Amniotic epithelial cell (primary cell): Measurements from ENCODE around the gene PKD1L1.
A peak's percentile ranks its signal among the peaks of the same experiment; 100 is the strongest.
"Not testable (repeated sequence)": the region's sequence is repeated elsewhere in the genome, so short reads cannot be mapped to it uniquely, and the experiment has no call there.

Experiments
- DNase-seq: peaks from one replicate; pipeline ENCODE4 v3.0.0-alpha.2; 2010; ENCODE audit warnings: low read depth

PKD1L1 gene, protein sequence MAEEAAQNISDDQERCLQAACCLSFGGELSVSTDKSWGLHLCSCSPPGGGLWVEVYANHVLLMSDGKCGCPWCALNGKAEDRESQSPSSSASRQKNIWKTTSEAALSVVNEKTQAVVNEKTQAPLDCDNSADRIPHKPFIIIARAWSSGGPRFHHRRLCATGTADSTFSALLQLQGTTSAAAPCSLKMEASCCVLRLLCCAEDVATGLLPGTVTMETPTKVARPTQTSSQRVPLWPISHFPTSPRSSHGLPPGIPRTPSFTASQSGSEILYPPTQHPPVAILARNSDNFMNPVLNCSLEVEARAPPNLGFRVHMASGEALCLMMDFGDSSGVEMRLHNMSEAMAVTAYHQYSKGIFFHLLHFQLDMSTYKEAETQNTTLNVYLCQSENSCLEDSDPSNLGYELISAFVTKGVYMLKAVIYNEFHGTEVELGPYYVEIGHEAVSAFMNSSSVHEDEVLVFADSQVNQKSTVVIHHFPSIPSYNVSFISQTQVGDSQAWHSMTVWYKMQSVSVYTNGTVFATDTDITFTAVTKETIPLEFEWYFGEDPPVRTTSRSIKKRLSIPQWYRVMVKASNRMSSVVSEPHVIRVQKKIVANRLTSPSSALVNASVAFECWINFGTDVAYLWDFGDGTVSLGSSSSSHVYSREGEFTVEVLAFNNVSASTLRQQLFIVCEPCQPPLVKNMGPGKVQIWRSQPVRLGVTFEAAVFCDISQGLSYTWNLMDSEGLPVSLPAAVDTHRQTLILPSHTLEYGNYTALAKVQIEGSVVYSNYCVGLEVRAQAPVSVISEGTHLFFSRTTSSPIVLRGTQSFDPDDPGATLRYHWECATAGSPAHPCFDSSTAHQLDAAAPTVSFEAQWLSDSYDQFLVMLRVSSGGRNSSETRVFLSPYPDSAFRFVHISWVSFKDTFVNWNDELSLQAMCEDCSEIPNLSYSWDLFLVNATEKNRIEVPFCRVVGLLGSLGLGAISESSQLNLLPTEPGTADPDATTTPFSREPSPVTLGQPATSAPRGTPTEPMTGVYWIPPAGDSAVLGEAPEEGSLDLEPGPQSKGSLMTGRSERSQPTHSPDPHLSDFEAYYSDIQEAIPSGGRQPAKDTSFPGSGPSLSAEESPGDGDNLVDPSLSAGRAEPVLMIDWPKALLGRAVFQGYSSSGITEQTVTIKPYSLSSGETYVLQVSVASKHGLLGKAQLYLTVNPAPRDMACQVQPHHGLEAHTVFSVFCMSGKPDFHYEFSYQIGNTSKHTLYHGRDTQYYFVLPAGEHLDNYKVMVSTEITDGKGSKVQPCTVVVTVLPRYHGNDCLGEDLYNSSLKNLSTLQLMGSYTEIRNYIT (N-terminal part only)

GRCh38 chr7:47948141-47948790 lies at the start of gene PKD1L1:
TSS of gene PKD1L1 (minus strand) at chr7:47948466. CDS start at chr7:47948440, 26 bp downstream.
- no peak for DNase-seq

GRCh38 chr7:47992446-47992845 lies 44.2 kb upstream of the PKD1L1 start:
- no peak for DNase-seq

DNA sequence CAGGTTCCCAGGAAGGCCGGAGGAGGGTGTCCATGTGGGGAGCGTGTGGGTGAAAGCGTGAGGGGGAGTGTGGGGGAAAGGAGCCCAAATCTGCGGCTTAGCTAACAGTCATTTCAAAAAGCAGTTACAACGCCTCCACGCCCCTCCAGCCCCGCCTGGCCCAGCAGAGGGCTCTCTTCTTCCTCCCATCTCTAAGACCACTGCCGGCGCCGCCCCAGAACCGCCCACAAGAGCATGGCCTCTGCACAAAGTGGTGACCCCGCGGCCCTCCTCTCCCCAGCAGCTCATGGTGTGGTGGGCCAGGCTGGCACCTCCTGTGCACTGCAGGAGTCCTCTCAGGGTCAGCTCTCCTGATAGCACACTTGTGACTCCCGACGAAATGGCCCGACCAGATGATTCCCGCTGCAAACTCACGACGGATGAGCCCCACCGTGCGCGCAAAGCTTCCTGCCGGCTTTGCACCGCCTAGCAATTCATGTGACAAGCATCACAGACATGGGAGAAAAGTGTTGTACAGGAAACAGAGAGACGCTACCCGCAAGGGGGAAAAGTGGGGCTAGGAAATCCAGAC lies 43.6 kb upstream of the PKD1L1 start:
- peak; percentile 63 for DNase-seq

- no peak for DNase-seq
Observed at GRCh38 chr7:47991270-47991669, 43.0 kb upstream of the PKD1L1 start.

DNA sequence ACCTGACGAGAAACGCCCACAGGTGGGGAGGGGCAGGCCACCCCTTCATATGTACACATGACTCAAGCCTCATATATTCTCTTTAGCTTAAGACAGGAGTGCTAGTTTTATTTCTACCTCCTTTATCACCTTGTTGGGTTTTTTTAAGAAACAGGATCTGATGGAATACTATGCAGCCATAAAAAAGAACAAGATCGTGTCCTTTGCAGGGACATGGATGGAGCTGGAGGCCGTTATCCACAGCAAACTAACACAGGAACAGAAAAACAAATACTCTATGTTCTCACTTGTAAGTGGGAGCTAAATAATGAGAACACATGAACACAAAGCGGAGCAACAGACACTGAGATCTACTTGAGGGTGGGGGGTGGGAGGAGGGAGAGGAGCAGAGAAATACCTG lies 42.3 kb upstream of the PKD1L1 start:
- DNase-seq, result no peak

- DNase-seq, result peak; percentile 22
Observed at GRCh38 chr7:47989607-47990400, 41.5 kb upstream of the PKD1L1 start.

GRCh38 chr7:47988496-47989386 lies 40.5 kb upstream of the PKD1L1 start:
- peak; percentile 19 for DNase-seq

GRCh38 chr7:47982610-47983009 lies 34.3 kb upstream of the PKD1L1 start:
- DNase-seq, result no peak

DNA sequence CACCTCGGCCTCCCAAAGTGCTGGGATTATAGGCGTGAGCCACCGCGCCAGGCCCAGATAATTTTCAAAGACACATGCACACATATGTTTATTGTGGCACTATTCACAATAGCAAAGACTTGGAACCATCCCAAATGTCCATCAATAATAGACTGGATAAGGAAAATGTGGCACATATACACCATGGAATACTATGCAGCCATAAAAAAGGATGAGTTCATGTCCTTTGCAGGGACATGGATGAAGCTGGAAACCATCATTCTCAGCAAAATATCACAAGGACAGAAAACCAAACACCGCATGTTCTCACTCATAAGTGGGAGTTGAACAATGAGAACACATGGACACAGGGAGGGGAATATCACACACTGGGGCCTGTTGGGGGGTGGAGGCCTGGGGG lies 32.4 kb upstream of the PKD1L1 start:
- not testable (repeated sequence) for DNase-seq

- no peak for DNase-seq
Observed at GRCh38 chr7:47979832-47980181, 31.5 kb upstream of the PKD1L1 start.

DNA sequence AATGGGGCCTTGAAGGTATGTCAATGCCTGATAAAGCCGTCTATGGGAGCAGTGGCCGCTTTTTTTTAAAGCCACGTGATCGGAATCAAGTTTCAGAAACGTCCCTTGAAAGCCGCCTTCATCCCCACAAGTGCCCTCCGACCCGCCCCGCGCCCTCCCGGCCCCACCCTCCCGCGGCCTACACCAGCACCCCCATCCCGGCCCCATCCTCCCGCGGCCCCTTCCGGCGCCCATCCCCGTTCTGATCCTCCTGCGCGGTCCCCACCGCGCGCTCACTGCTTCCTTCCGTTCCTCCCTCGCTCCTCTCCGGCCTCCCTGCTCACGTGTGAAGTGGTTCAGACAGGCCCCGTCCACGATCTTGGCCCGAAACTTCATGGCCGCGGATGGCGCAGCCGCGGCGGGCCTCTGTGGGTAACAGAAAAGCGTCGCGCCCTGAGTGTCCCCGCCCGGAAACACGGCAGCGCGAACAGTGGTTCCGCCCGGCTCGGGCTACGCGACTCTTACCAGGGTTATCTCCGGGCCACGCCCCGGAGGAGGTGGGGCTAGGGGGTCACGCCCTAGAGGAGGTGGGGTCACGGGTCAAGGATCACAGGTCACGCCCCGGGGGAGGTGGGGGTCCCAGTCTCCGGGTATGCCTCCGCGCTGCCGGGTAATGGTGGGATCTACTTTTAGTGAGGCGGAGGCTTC lies 31.0 kb upstream of the PKD1L1 start, which contains the start of gene HUS1:
Gene HUS1, minus strand, starts transcription at position 471 of the 687 bp plus-strand sequence. Its CDS starts 96 bp downstream, at position 375.
- DNase-seq, result peak; percentile 84

- DNase-seq, result no peak
Observed at GRCh38 chr7:47978790-47979144, 30.5 kb upstream of the PKD1L1 start.

DNA sequence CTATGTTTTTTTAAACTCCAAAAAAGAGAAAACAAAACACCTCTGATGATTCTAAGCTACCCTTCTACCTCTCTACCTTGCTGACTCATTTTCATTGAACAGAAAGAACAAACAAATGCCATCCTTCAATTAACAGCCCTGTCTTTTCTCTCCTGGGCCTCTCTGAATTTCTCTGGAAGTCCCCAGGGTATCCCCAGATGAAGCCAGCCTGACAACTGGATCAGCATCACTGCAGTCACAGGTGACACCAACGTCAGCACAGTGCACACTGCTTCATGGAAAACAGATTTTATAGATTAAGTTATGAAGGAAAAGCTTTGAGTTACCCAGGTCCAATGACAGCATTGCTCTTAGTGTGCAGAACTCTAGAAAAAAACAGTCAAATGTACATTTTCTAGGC lies 25.5 kb upstream of the PKD1L1 start:
- no peak for DNase-seq

DNA sequence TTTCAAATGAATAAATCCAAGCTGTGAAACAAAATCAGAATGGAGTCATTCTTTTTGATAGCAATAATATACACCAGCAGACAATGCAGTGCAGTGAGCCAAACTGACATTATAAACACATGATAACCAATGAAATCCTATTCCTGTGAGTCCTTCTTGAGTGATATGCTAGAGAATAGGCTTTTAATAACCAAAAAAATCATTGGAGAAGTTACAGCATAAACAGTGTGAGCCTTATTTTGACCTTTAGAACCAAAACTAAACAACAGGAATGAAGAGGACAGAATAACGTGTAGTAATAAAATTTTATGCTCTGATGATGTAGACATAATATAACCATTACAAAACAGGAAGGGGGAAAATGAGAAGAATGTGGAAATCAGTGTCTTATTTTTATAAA lies 22.5 kb upstream of the PKD1L1 start:
- DNase-seq, result no peak

DNA sequence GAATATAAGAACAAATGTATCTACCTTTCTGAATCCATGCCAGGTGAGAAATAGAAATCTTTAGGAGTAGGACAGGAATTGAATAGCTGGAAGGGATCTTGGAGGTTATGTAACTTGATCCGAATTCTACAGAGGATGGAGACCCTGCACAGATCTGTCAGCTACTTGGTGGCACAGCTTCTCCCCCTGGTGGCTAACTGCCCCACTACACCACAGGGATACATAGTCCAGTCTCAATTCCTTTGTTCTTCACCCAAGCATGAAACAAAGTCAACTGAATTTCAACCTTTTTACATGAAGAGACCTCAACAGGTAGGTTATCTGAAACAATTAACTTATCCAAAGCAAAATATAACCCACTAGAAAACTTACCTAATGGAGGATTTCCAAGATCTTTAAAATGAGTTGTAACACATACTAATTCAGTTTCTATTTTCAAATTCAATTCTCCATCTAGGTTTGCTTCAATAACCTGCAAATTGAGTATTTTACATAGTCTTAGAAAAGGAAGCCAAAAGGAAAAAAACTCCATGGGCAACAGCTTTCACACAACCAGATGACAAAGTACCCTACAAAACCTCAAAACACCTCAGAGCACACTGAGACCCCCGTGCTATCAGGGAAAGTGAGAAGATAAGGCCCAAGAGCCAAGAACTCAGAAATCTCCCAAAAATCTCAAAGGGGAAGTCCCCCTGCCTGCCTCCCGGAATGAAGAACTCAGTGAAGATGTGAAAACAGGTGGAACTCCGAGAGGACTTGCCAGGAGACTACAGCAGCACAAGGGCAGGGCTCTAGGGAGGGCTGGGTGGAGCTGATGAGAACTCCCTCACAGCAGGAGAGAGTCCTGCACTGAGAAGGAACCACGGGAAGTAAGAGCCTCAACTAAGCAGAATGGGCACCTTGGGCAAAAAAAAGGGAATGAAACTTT lies 20.8 kb upstream of the PKD1L1 start:
- DNase-seq, result peak; percentile 54

GRCh38 chr7:47967708-47968107 lies 19.4 kb upstream of the PKD1L1 start:
- no peak for DNase-seq

DNA sequence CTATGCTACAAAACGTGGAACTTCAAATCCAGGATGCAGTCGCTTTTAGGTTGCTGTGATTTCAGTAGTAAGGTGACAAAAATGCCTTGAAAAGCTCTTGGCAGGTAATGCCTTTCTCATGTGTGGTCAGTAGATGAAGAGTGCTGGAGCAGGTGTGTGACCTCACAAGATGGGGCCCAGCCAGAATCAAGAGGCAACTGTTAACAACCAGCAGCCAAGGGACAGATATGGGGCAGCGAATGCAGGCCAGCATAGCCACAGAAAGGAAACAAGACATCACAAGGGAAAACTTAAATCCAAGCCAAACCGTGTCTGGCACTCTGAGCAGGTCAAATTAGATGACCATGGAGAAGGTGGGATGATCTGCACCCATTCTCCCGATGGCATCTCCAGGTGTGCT lies 18.9 kb upstream of the PKD1L1 start:
- DNase-seq, result no peak

DNA sequence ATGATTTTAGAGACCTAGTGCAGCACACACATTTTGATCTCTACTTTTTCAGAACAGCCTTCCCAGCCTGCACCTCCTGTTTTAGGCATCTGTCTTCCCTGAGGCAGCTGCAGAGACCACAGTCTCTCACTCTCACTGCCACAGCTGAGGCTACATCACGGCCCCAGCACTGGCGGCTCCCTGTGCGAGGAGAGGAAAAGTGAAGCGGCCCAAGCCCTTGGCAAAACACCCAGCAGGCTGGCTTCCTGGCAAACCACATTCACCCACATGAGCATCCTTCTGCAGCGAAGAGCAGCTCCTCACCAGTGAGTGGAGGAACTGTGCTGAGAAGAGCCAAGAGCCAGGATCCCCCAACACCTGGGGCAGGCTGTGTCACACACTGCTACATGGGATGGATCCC lies 17.2 kb upstream of the PKD1L1 start:
- no peak for DNase-seq
